ENCODE measurements around the gene PTCD2.

PTCD2 gene

GRCh38 chr5:72347801-72348308 lies 27.7 kb downstream of the PTCD2 start:
- no peak for DNase-seq (ENCODE audit: low read depth in 2 of 2)

- DNase-seq (ENCODE audit: low read depth in 2 of 2) = no peak
Observed at GRCh38 chr5:72351376-72351775, 31.2 kb downstream of the PTCD2 start.

GRCh38 chr5:72352616-72353015 lies 32.4 kb downstream of the PTCD2 start:
- DNase-seq (ENCODE audit: low read depth in 2 of 2) = no peak

GRCh38 chr5:72353046-72353445 lies 32.9 kb downstream of the PTCD2 start:
- DNase-seq (ENCODE audit: low read depth in 2 of 2) = no peak

- DNase-seq (ENCODE audit: low read depth in 2 of 2) = no peak
Observed at GRCh38 chr5:72355706-72356299, 35.6 kb downstream of the PTCD2 start.

GRCh38 chr5:72356361-72356760 lies 36.2 kb downstream of the PTCD2 start:
- no peak for DNase-seq (ENCODE audit: low read depth in 2 of 2)

- DNase-seq (ENCODE audit: low read depth in 2 of 2) = no peak
Observed at GRCh38 chr5:72358925-72359324, 38.8 kb downstream of the PTCD2 start.

GRCh38 chr5:72359886-72360285 lies 39.7 kb downstream of the PTCD2 start:
- DNase-seq (ENCODE audit: low read depth in 2 of 2) = no peak

- DNase-seq (ENCODE audit: low read depth in 2 of 2) = no peak
Observed at GRCh38 chr5:72363166-72363802, 43.1 kb downstream of the PTCD2 start.

GRCh38 chr5:72364171-72364570 lies 44.0 kb downstream of the PTCD2 start:
- no peak for DNase-seq (ENCODE audit: low read depth in 2 of 2)

- no peak for DNase-seq (ENCODE audit: low read depth in 2 of 2)
Observed at GRCh38 chr5:72364951-72365350, 44.8 kb downstream of the PTCD2 start.

GRCh38 chr5:72366324-72366976 lies 46.3 kb downstream of the PTCD2 start:
- no peak for DNase-seq (ENCODE audit: low read depth in 2 of 2)

GRCh38 chr5:72368271-72368670 lies 48.1 kb downstream of the PTCD2 start:
- DNase-seq (ENCODE audit: low read depth in 2 of 2) = no peak

- no peak for DNase-seq (ENCODE audit: low read depth in 2 of 2)
Observed at GRCh38 chr5:72369301-72369700, 49.1 kb downstream of the PTCD2 start.

GRCh38 chr5:72369711-72370110 lies 49.5 kb downstream of the PTCD2 start:
- DNase-seq (ENCODE audit: low read depth in 2 of 2) = no peak

GRCh38 chr5:72372331-72372730 lies 52.2 kb downstream of the PTCD2 start:
- no peak for DNase-seq (ENCODE audit: low read depth in 2 of 2)

GRCh38 chr5:72372923-72373322 lies 52.8 kb downstream of the PTCD2 start:
- no peak for DNase-seq (ENCODE audit: low read depth in 2 of 2)

GRCh38 chr5:72374844-72375243 lies 54.7 kb downstream of the PTCD2 start:
- DNase-seq (ENCODE audit: low read depth in 2 of 2) = no peak

GRCh38 chr5:72376381-72376780 lies 56.2 kb downstream of the PTCD2 start:
- no peak for DNase-seq (ENCODE audit: low read depth in 2 of 2)

- DNase-seq (ENCODE audit: low read depth in 2 of 2) = no peak
Observed at GRCh38 chr5:72377910-72378638, 57.9 kb downstream of the PTCD2 start.

GRCh38 chr5:72378639-72379289 lies 58.6 kb downstream of the PTCD2 start:
- DNase-seq (ENCODE audit: low read depth in 2 of 2) = no peak

- no peak for DNase-seq (ENCODE audit: low read depth in 2 of 2)
Observed at GRCh38 chr5:72379936-72380335, 59.8 kb downstream of the PTCD2 start.

Measured in stimulated activated CD8-positive, alpha-beta memory T cell treated with anti-CD3 and anti-CD28 coated beads, Interleukin-15, amount 100 ng/mL, for 4 hours (primary cell).